ENCODE results near the gene ERAS. TPM values are rescaled to one million over a fixed set of nuclear protein-coding genes. Genes with fewer than 3 reads are reported as not detected.
A peak's percentile ranks its signal among the peaks of the same experiment; 100 is the strongest.
"Not testable (repeated sequence)": the region's sequence is repeated elsewhere in the genome, so short reads cannot be mapped to it uniquely, and the experiment has no call there.

Gene ERAS
- total RNA-seq, 1 experiment from 2014 or later: 0.23 TPM

DNA sequence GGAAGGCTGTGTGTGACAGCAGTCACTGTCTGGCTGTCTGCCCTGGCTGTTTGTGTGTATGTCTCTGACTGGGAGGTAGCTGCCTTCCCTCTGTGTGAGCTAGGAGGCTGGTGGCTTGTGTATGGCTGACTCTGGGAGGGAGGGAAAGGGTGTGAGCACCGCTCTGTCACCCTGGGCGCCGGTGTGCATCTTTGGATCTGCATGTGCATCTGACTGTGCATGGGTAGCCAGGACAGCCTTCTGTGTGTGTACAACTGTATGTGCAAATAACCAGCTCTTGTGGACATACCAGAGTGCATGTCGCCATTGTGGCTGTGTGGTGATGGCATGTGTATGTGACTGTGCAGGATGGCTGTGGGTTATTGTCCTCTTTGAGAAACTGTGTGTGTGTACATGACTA, 7.4 kb upstream of the ERAS start:
- H3K9me3 ChIP-seq (ENCODE audit: control insufficient read depth, insufficient read depth, low read depth, low read length): no peaks in the 10 kb centered on the region
- no peaks in the 10 kb centered on the region for H3K27me3 ChIP-seq (ENCODE audit: control insufficient read depth, insufficient read depth, low read length)
- ATAC-seq (no peak), DNase-seq (ENCODE audit: low read depth, low spot score) (no peak)
- no peaks in the 10 kb centered on the region for H3K4me1 ChIP-seq (ENCODE audit: control insufficient read depth, insufficient read depth, low read length)
- BruUV-seq (replicated peaks): no TSS peak
- H3K27ac ChIP-seq (ENCODE audit: low read length): no peak overlapping the region
- TF ChIP-seq SIN3A (IDR thresholded peaks at IDR 0.05; ENCODE audit: borderline replicate concordance, insufficient read depth, low read depth, low read length) (no peak), TCF7L2 (IDR thresholded peaks at IDR 0.05; ENCODE audit: low read depth, low read length) (no peak), POLR2AphosphoS5 (IDR thresholded peaks at IDR 0.05; ENCODE audit: low read depth, low read length) (no peak)
- TF ChIP-seq, protein P1, sequence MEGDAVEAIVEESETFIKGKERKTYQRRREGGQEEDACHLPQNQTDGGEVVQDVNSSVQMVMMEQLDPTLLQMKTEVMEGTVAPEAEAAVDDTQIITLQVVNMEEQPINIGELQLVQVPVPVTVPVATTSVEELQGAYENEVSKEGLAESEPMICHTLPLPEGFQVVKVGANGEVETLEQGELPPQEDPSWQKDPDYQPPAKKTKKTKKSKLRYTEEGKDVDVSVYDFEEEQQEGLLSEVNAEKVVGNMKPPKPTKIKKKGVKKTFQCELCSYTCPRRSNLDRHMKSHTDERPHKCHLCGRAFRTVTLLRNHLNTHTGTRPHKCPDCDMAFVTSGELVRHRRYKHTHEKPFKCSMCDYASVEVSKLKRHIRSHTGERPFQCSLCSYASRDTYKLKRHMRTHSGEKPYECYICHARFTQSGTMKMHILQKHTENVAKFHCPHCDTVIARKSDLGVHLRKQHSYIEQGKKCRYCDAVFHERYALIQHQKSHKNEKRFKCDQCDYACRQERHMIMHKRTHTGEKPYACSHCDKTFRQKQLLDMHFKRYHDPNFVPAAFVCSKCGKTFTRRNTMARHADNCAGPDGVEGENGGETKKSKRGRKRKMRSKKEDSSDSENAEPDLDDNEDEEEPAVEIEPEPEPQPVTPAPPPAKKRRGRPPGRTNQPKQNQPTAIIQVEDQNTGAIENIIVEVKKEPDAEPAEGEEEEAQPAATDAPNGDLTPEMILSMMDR (IDR thresholded peaks at IDR 0.05): no peak
- TF ChIP-seq, protein P2, sequence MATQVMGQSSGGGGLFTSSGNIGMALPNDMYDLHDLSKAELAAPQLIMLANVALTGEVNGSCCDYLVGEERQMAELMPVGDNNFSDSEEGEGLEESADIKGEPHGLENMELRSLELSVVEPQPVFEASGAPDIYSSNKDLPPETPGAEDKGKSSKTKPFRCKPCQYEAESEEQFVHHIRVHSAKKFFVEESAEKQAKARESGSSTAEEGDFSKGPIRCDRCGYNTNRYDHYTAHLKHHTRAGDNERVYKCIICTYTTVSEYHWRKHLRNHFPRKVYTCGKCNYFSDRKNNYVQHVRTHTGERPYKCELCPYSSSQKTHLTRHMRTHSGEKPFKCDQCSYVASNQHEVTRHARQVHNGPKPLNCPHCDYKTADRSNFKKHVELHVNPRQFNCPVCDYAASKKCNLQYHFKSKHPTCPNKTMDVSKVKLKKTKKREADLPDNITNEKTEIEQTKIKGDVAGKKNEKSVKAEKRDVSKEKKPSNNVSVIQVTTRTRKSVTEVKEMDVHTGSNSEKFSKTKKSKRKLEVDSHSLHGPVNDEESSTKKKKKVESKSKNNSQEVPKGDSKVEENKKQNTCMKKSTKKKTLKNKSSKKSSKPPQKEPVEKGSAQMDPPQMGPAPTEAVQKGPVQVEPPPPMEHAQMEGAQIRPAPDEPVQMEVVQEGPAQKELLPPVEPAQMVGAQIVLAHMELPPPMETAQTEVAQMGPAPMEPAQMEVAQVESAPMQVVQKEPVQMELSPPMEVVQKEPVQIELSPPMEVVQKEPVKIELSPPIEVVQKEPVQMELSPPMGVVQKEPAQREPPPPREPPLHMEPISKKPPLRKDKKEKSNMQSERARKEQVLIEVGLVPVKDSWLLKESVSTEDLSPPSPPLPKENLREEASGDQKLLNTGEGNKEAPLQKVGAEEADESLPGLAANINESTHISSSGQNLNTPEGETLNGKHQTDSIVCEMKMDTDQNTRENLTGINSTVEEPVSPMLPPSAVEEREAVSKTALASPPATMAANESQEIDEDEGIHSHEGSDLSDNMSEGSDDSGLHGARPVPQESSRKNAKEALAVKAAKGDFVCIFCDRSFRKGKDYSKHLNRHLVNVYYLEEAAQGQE (IDR thresholded peaks at IDR 0.05; ENCODE audit: insufficient read depth in 1 of 2, low read depth in 2 of 2, low read length in 1 of 2): no peak
- intact Hi-C loops (cut with micrococcal nuclease; ENCODE audit: unreplicated experiment): no loop called here
- CTCF ChIA-PET: no interaction called here
- POLR2A ChIA-PET: no interaction called here
- no peak overlapping the region for H3K4me3 ChIP-seq (ENCODE audit: low read depth in 2 of 2, low read length in 2 of 2)
- in situ Hi-C loops (cut with HindIII; ENCODE audit: low pct_unique_long_range_greater_than_20kb, low sequenced_read_pairs): no loop called here
- H3K36me3 ChIP-seq (ENCODE audit: control insufficient read depth, insufficient read depth, low read length): no peaks in the 10 kb centered on the region; the same call in 1 of the 2 replicates

DNA sequence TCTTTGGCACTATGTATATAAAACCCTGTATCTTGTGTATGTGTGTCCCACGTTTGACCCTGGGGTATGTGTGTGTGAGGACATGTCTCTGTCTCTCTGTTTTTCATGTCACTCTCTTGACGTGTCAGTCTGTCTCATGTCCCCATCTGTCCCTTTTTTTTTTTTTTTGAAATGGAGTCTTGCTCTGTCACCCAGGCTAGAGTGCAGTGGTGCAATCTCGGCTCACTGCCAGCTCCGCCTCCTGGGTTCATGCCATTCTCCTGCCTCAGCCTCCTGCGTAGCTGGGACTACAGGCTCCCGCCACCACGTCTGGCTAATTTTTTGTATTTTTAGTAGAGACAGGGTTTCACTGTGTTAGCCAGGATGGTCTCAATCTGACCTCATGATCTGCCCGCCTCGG, 6.9 kb upstream of the ERAS start:
- CTCF ChIA-PET; H3K4me1 ChIP-seq (ENCODE audit: control insufficient read depth, insufficient read depth, low read length); H3K36me3 ChIP-seq (ENCODE audit: control insufficient read depth, insufficient read depth, low read length); DNase-seq (ENCODE audit: low read depth, low spot score); H3K27me3 ChIP-seq (ENCODE audit: control insufficient read depth, insufficient read depth, low read length); H3K9me3 ChIP-seq (ENCODE audit: control insufficient read depth, insufficient read depth, low read depth, low read length); ATAC-seq; intact Hi-C loops (cut with micrococcal nuclease; ENCODE audit: unreplicated experiment); BruUV-seq (replicated peaks); H3K27ac ChIP-seq (ENCODE audit: low read length); in situ Hi-C loops (cut with HindIII; ENCODE audit: low pct_unique_long_range_greater_than_20kb, low sequenced_read_pairs); H3K4me3 ChIP-seq (ENCODE audit: low read depth in 2 of 2, low read length in 2 of 2); POLR2A ChIA-PET: not testable (repeated sequence)

DNA sequence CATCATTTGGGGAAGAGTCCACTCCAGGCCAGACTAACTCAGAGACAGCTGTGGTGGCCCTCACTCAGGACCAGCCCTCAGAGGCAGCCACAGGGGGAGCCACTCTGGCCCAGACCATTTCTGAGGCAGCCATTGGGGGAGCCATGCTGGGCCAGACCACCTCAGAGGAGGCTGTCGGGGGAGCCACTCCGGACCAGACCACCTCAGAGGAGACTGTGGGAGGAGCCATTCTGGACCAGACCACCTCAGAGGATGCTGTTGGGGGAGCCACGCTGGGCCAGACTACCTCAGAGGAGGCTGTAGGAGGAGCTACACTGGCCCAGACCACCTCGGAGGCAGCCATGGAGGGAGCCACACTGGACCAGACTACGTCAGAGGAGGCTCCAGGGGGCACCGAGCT, 3.3 kb upstream of the ERAS start:
- no peaks in the 10 kb centered on the region for H3K27me3 ChIP-seq (ENCODE audit: control insufficient read depth, insufficient read depth, low read length)
- BruUV-seq (replicated peaks): TSS peak; percentile 76
- in situ Hi-C loops (cut with HindIII; ENCODE audit: low pct_unique_long_range_greater_than_20kb, low sequenced_read_pairs): no loop called here
- no peak overlapping the region for H3K27ac ChIP-seq (ENCODE audit: low read length)
- H3K36me3 ChIP-seq (ENCODE audit: control insufficient read depth, insufficient read depth, low read length): no peaks in the 10 kb centered on the region; the same call in 1 of the 2 replicates
- no peak overlapping the region for H3K4me3 ChIP-seq (ENCODE audit: low read depth in 2 of 2, low read length in 2 of 2)
- intact Hi-C loops (cut with micrococcal nuclease; ENCODE audit: unreplicated experiment): no loop called here
- ChIA-PET CTCF (no interaction called here), POLR2A (no interaction called here)
- no peak for ATAC-seq
- no peak for DNase-seq (ENCODE audit: low read depth, low spot score)
- H3K9me3 ChIP-seq (ENCODE audit: control insufficient read depth, insufficient read depth, low read depth, low read length): no peaks in the 10 kb centered on the region
- TF ChIP-seq, protein P2 (IDR thresholded peaks at IDR 0.05; ENCODE audit: insufficient read depth in 1 of 2, low read depth in 2 of 2, low read length in 1 of 2): no peak
- TF ChIP-seq POLR2AphosphoS5 (IDR thresholded peaks at IDR 0.05; ENCODE audit: low read depth, low read length) (no peak), TCF7L2 (IDR thresholded peaks at IDR 0.05; ENCODE audit: low read depth, low read length) (no peak), SIN3A (IDR thresholded peaks at IDR 0.05; ENCODE audit: borderline replicate concordance, insufficient read depth, low read depth, low read length) (no peak)
- TF ChIP-seq, protein P1 (IDR thresholded peaks at IDR 0.05): no peak
- no peaks in the 10 kb centered on the region for H3K4me1 ChIP-seq (ENCODE audit: control insufficient read depth, insufficient read depth, low read length)

Measured in Panc1 (cell line).